Liver (tissue), 9 donors: ENCODE measurements around the gene C1orf94. TPM values are rescaled to one million over a fixed set of nuclear protein-coding genes. Genes with fewer than 3 reads are reported as not detected.

Experiments
- DNase-seq: peaks from one replicate; pipeline ENCODE4 v3.0.0-alpha.2; 2017; ENCODE audit warnings: low spot score
- H3K27ac ChIP-seq, 2 donors: one replicate each; pipeline ENCODE4 v1.7.0; 2013; ENCODE audit warnings: inconsistent platforms in 2 of 2, low read length in 2 of 2, control low read depth in 1 of 2, low read depth in 1 of 2, mild to moderate bottlenecking in 1 of 2
- H3K27me3 ChIP-seq, 4 donors: one replicate each; pipeline versions ENCODE4 v1.6.1 to v1.7.0; 2013; ENCODE audit warnings: low read length in 3 of 4, inconsistent platforms in 1 of 4, mild to moderate bottlenecking in 1 of 4, moderate library complexity in 1 of 4; ENCODE audit not compliant: control insufficient read depth in 4 of 4, insufficient read depth in 4 of 4
- H3K36me3 ChIP-seq, 4 donors: one replicate each; pipeline versions ENCODE4 v1.6.1 to v1.7.0; 2013; ENCODE audit warnings: low read length in 3 of 4, mild to moderate bottlenecking in 3 of 4, low read depth in 1 of 4, moderate library complexity in 1 of 4; ENCODE audit not compliant: control insufficient read depth in 4 of 4, insufficient read depth in 3 of 4
- H3K4me1 ChIP-seq, 4 donors: one replicate each; pipeline versions ENCODE4 v1.6.1 to v1.7.0; 2013; ENCODE audit warnings: low read length in 3 of 4, mild to moderate bottlenecking in 3 of 4, moderate library complexity in 1 of 4; ENCODE audit not compliant: control insufficient read depth in 4 of 4, insufficient read depth in 4 of 4
- H3K4me3 ChIP-seq, 3 donors: one replicate each; pipeline versions ENCODE4 v1.6.1 to v1.7.0; 2013; ENCODE audit warnings: low read length in 3 of 3, control low read depth in 1 of 3, low read depth in 1 of 3, mild to moderate bottlenecking in 1 of 3
- H3K9ac ChIP-seq, 2 donors: one replicate each; pipeline ENCODE4 v1.7.0; 2013; ENCODE audit warnings: low read length in 2 of 2, mild to moderate bottlenecking in 2 of 2, moderate library complexity in 2 of 2, control low read depth in 1 of 2, low read depth in 1 of 2
- H3K9me3 ChIP-seq, 4 donors: one replicate each; pipeline versions ENCODE4 v1.6.1 to v1.7.0; 2013; ENCODE audit warnings: low read length in 3 of 4; ENCODE audit not compliant: control insufficient read depth in 4 of 4
- EGR1 ChIP-seq, 2 donors: IDR thresholded peaks; 2 replicates each; pipeline ENCODE4 v1.6.1; 2016 to 2018; ENCODE audit warnings: antibody characterized with exemption in 2 of 2, low read depth in 2 of 2
- FOXA1 ChIP-seq: IDR thresholded peaks from 2 replicates; pipeline ENCODE4 v1.6.1; 2016; ENCODE audit warnings: antibody characterized with exemption
- FOXA2 ChIP-seq: IDR thresholded peaks from 2 replicates; pipeline ENCODE4 v1.6.1; 2016; ENCODE audit warnings: antibody characterized with exemption
- GABPA ChIP-seq, 2 donors: IDR thresholded peaks in 1 of 2; conservative IDR thresholded peaks in 1 of 2; 2 replicates each; pipeline ENCODE4 v1.6.1; 2016; ENCODE audit warnings: antibody characterized with exemption in 2 of 2, mild to moderate bottlenecking in 1 of 2, moderate library complexity in 1 of 2
- JUND ChIP-seq, 2 donors: IDR thresholded peaks; 2 replicates each; pipeline ENCODE4 v1.6.1; 2016; ENCODE audit warnings: antibody characterized with exemption in 2 of 2
- NR2F2 ChIP-seq: IDR thresholded peaks from 2 replicates; pipeline ENCODE4 v1.6.1; 2016; ENCODE audit warnings: antibody characterized with exemption
- RAD21 ChIP-seq, 2 donors: IDR thresholded peaks; 2 replicates each; pipeline ENCODE4 v1.6.1; 2016; ENCODE audit warnings: antibody characterized with exemption in 2 of 2, mild to moderate bottlenecking in 2 of 2
- RXRA ChIP-seq, 2 donors: IDR thresholded peaks; 2 replicates each; pipeline ENCODE4 v1.6.1; 2017 to 2018; ENCODE audit warnings: antibody characterized with exemption in 2 of 2, mild to moderate bottlenecking in 1 of 2
- SP1 ChIP-seq: IDR thresholded peaks from 2 replicates; pipeline ENCODE4 v1.6.1; 2018; ENCODE audit warnings: antibody characterized with exemption, mild to moderate bottlenecking
- TAF1 ChIP-seq: conservative IDR thresholded peaks from 2 replicates; pipeline ENCODE4 v1.6.1; 2016; ENCODE audit warnings: antibody characterized with exemption, mild to moderate bottlenecking
- YY1 ChIP-seq: IDR thresholded peaks from 2 replicates; pipeline ENCODE4 v1.6.1; 2016; ENCODE audit warnings: antibody characterized with exemption, mild to moderate bottlenecking
- WGBS: extraction: QIAGEN DNeasy Blood & Tissue Kit; methylation state at CpG from one replicate; pipeline ENCODE4 v1.1.7; 2013; 5-methylcytosine and 5-hydroxymethylcytosine counted together
- polyA plus RNA-seq, 2 donors: library from polyadenylated mRNA; stranded (reverse) in 1 of 2; unstranded in 1 of 2; fragments of 200-250 nt in 1 of 2; fragments of >200 nt in 1 of 2; fragmentation: Nextera tagmentation in 1 of 2; extraction: Ambion mirVana in 1 of 2; gene quantifications; one replicate each; pipeline versions ENCODE4 v1.2.1 to v1.2.3, GENCODE V29; 2013 to 2015
- total RNA-seq, 2 donors: library from RNA; depleted of rRNA; stranded (reverse); fragments of >200 nt; gene quantifications; one replicate each; pipeline ENCODE4 v1.2.3, GENCODE V29; 2014
- TF ChIP-seq, protein P1 (sequence below): fragments of 150-350 bp; IDR thresholded peaks from 2 replicates; pipeline ENCODE4 v1.5.1; 2017; ENCODE audit warnings: improper control_type of control experiment, low read depth, low read length; ENCODE audit not compliant: missing input control
- TF ChIP-seq, protein P2 (sequence below): IDR thresholded peaks from 2 replicates; pipeline ENCODE4 v1.6.1; 2016; ENCODE audit warnings: antibody characterized with exemption
- TF ChIP-seq, protein P3 (sequence below): IDR thresholded peaks from 2 replicates; pipeline ENCODE4 v1.6.1; 2016; ENCODE audit warnings: antibody characterized with exemption
- TF ChIP-seq, protein P4 (sequence below): IDR thresholded peaks from 2 replicates; pipeline ENCODE4 v1.6.1; 2016; ENCODE audit warnings: antibody characterized with exemption, mild to moderate bottlenecking
- TF ChIP-seq, protein P5 (sequence below): IDR thresholded peaks from 2 replicates; pipeline ENCODE4 v1.6.1; 2016; ENCODE audit warnings: antibody characterized with exemption
- donor health status: healthy.
- donor health status: healthy.
- donor health status: healthy.
- donor health status: healthy.
- donor health status: healthy.

The C1orf94 gene
- total and polyA plus RNA-seq, 4 donors, result not detected

DNA sequence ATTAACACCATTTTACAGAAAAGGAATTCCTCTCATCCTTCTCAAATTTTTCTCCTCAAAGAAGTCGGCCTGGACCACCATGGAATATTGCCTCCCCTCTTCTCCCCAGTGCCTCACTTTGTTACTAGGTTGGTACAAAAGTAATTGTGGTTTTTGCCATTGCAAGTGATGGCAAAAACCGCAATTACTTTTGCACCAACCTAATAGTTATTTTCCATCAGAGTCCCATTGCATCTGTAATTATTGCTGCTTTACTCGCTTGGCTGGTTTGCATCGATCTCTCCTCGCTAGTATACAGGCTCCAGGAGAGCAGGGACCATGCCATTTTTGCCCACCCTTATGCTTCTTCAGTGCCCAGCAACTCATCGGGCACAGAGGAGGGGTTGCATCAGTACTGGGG lies 963 bp upstream of the C1orf94 start:
- Histone ChIP-seq H3K4me1 (no peaks in the 10 kb centered on the region), H3K36me3 (no peaks in the 10 kb centered on the region), H3K27me3 (peaks cover 5 to 24% (median 9%) of the 10 kb centered on the region in 4 donors), H3K27ac (no peak overlapping the region), H3K9me3 (no peaks in the 10 kb centered on the region), H3K4me3 (no peak overlapping the region), H3K9ac (no peak overlapping the region)
- 81% methylated on average over 6 of the region's 6 CpGs for WGBS
- DNase-seq, result no peak
- TF ChIP-seq RAD21 (IDR thresholded peaks at IDR 0.05) (no peak), RXRA (IDR thresholded peaks at IDR 0.05) (no peak), NR2F2 (no peak), TAF1 (no peak), YY1 (no peak), EGR1 (IDR thresholded peaks at IDR 0.05; ENCODE audit: low read depth in 2 of 2) (no peak), JUND (IDR thresholded peaks at IDR 0.05) (no peak), FOXA2 (no peak), GABPA (IDR thresholded peaks at IDR 0.05 in 1 of 2, conservative IDR thresholded peaks at IDR 0.05 in 1 of 2) (no peak)
- TF ChIP-seq, protein P1, sequence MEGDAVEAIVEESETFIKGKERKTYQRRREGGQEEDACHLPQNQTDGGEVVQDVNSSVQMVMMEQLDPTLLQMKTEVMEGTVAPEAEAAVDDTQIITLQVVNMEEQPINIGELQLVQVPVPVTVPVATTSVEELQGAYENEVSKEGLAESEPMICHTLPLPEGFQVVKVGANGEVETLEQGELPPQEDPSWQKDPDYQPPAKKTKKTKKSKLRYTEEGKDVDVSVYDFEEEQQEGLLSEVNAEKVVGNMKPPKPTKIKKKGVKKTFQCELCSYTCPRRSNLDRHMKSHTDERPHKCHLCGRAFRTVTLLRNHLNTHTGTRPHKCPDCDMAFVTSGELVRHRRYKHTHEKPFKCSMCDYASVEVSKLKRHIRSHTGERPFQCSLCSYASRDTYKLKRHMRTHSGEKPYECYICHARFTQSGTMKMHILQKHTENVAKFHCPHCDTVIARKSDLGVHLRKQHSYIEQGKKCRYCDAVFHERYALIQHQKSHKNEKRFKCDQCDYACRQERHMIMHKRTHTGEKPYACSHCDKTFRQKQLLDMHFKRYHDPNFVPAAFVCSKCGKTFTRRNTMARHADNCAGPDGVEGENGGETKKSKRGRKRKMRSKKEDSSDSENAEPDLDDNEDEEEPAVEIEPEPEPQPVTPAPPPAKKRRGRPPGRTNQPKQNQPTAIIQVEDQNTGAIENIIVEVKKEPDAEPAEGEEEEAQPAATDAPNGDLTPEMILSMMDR, result no peak
- TF ChIP-seq, protein P2, sequence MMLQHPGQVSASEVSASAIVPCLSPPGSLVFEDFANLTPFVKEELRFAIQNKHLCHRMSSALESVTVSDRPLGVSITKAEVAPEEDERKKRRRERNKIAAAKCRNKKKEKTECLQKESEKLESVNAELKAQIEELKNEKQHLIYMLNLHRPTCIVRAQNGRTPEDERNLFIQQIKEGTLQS, result no peak
- TF ChIP-seq, protein P3, sequence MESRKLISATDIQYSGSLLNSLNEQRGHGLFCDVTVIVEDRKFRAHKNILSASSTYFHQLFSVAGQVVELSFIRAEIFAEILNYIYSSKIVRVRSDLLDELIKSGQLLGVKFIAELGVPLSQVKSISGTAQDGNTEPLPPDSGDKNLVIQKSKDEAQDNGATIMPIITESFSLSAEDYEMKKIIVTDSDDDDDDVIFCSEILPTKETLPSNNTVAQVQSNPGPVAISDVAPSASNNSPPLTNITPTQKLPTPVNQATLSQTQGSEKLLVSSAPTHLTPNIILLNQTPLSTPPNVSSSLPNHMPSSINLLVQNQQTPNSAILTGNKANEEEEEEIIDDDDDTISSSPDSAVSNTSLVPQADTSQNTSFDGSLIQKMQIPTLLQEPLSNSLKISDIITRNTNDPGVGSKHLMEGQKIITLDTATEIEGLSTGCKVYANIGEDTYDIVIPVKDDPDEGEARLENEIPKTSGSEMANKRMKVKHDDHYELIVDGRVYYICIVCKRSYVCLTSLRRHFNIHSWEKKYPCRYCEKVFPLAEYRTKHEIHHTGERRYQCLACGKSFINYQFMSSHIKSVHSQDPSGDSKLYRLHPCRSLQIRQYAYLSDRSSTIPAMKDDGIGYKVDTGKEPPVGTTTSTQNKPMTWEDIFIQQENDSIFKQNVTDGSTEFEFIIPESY, result no peak
- TF ChIP-seq, protein P4, sequence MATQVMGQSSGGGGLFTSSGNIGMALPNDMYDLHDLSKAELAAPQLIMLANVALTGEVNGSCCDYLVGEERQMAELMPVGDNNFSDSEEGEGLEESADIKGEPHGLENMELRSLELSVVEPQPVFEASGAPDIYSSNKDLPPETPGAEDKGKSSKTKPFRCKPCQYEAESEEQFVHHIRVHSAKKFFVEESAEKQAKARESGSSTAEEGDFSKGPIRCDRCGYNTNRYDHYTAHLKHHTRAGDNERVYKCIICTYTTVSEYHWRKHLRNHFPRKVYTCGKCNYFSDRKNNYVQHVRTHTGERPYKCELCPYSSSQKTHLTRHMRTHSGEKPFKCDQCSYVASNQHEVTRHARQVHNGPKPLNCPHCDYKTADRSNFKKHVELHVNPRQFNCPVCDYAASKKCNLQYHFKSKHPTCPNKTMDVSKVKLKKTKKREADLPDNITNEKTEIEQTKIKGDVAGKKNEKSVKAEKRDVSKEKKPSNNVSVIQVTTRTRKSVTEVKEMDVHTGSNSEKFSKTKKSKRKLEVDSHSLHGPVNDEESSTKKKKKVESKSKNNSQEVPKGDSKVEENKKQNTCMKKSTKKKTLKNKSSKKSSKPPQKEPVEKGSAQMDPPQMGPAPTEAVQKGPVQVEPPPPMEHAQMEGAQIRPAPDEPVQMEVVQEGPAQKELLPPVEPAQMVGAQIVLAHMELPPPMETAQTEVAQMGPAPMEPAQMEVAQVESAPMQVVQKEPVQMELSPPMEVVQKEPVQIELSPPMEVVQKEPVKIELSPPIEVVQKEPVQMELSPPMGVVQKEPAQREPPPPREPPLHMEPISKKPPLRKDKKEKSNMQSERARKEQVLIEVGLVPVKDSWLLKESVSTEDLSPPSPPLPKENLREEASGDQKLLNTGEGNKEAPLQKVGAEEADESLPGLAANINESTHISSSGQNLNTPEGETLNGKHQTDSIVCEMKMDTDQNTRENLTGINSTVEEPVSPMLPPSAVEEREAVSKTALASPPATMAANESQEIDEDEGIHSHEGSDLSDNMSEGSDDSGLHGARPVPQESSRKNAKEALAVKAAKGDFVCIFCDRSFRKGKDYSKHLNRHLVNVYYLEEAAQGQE, result no peak
- TF ChIP-seq, protein P5, sequence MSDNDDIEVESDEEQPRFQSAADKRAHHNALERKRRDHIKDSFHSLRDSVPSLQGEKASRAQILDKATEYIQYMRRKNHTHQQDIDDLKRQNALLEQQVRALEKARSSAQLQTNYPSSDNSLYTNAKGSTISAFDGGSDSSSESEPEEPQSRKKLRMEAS, result no peak

DNA sequence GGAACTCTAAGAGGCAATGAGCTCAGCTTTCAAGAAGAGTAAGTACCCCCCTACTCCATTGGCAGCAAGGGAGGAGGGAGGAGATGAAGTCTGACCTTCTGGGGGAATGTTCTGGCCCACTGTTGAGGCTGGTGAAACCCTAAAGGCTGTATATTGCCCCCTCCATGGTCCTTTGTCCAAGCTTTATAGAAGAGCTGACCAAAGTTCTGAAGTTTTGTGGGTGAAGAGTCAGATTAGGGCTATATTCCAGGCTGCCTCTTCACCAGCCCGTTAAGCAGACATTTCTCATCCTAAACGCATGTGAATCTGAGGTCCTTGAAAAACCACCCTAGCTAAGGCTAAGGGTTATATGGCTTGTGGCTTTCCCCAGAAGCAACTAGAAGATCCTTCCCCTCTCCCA lies 1.4 kb downstream of the C1orf94 start:
- Histone ChIP-seq H3K4me3 (no peak overlapping the region), H3K36me3 (no peaks in the 10 kb centered on the region), H3K27ac (no peak overlapping the region), H3K4me1 (no peaks in the 10 kb centered on the region), H3K27me3 (peaks cover 5 to 19% (median 9%) of the 10 kb centered on the region in 4 donors), H3K9ac (no peak overlapping the region), H3K9me3 (no peaks in the 10 kb centered on the region)
- DNase-seq, result no peak
- TF ChIP-seq SP1 (no peak), FOXA1 (no peak), JUND (IDR thresholded peaks at IDR 0.05) (no peak), EGR1 (IDR thresholded peaks at IDR 0.05; ENCODE audit: low read depth in 2 of 2) (no peak), FOXA2 (no peak), YY1 (no peak), RXRA (IDR thresholded peaks at IDR 0.05) (no peak)
- TF ChIP-seq, protein P4, result no peak
- TF ChIP-seq, protein P3, result no peak
- TF ChIP-seq, protein P5, result no peak
- 55% methylated on average over 2 of the region's 2 CpGs for WGBS
